Caco-2 (cell line): ENCODE data around the gene PAXIP1. TPM values are rescaled to one million over a fixed set of nuclear protein-coding genes. Genes with fewer than 3 reads are reported as not detected.

Experiments
- BruUV-seq: library from RNA; stranded (reverse); fragments of 400-500 nt; replicated peaks from 2 replicates; lab custom pipeline; 2021; lab: Mats Ljungman, UMichigan
- CTCF ChIA-PET: fragments of 300-600 bp; sonication (Branson Sonifier 250); formaldehyde crosslinking; loops from one replicate; lab custom pipeline; 2022; ENCODE audit warnings: antibody characterized with exemption; lab: Charles Lee
- POLR2A ChIA-PET: fragments of 300-600 bp; sonication (Branson Sonifier 250); formaldehyde crosslinking; loops from one replicate; lab custom pipeline; 2022; ENCODE audit warnings: antibody characterized with exemption; lab: Charles Lee
- DNase-seq, 2 experiments: peaks; one replicate each; pipeline versions ENCODE4 v3.0.0 to v3.0.0-alpha.2; 2020 to 2022
- H3K27me3 ChIP-seq: replicated peaks from 2 replicates; pipeline ENCODE4 v1.6.0; 2011; ENCODE audit warnings: low read length; ENCODE audit not compliant: control insufficient read depth, insufficient read depth
- H3K36me3 ChIP-seq: 2 replicates; pipeline ENCODE4 v1.5.1; 2011; ENCODE audit warnings: low read length; ENCODE audit not compliant: control insufficient read depth, insufficient read depth
- H3K4me1 ChIP-seq: fragments of 250-450 bp; sonication (Bioruptor Pico); 2 replicates; pipeline ENCODE4 v1.5.1; 2020; ENCODE audit warnings: mild to moderate bottlenecking
- H3K4me3 ChIP-seq: 2 replicates; pipeline ENCODE4 v1.5.1; 2011; ENCODE audit warnings: low read depth, mild to moderate bottlenecking, control low read depth, low read length
- H3K9me3 ChIP-seq: fragments of 250-450 bp; sonication (Bioruptor Pico); 2 replicates; pipeline ENCODE4 v1.5.1; 2020; ENCODE audit warnings: mild to moderate bottlenecking, moderate library complexity
- H3K27ac Mint-ChIP-seq: one replicate; pipeline ENCODE4 v1.8.0; 2022; ENCODE audit warnings: mixed read lengths; ENCODE audit not compliant: unreplicated experiment
- H3K27me3 Mint-ChIP-seq: one replicate; pipeline ENCODE4 v1.8.0; 2022; ENCODE audit warnings: mixed read lengths; ENCODE audit not compliant: insufficient read depth, unreplicated experiment
- H3K36me3 Mint-ChIP-seq: one replicate; pipeline ENCODE4 v1.8.0; 2022; ENCODE audit warnings: mild to moderate bottlenecking, mixed read lengths; ENCODE audit not compliant: insufficient read depth, unreplicated experiment
- H3K4me1 Mint-ChIP-seq: one replicate; pipeline ENCODE4 v1.8.0; 2022; ENCODE audit warnings: low read depth, mixed read lengths; ENCODE audit not compliant: unreplicated experiment
- H3K4me3 Mint-ChIP-seq: one replicate; pipeline ENCODE4 v1.8.0; 2022; ENCODE audit warnings: mild to moderate bottlenecking, moderate library complexity, mixed read lengths; ENCODE audit not compliant: unreplicated experiment
- H3K9me3 Mint-ChIP-seq: one replicate; pipeline ENCODE4 v1.8.0; 2022; ENCODE audit warnings: mixed read lengths; ENCODE audit not compliant: unreplicated experiment
- CTCF ChIP-seq, 2 experiments: fragments of 200-600 bp in 1 of 2; IDR thresholded peaks; 1 replicate in 1 of 2; 2 replicates in 1 of 2; pipeline versions ENCODE4 v1.5.1 to v1.8.0; 2011 to 2022; ENCODE audit warnings: antibody characterized with exemption in 1 of 2, control low read depth in 1 of 2, inconsistent platforms in 1 of 2, low read depth in 1 of 2, low read length in 1 of 2, mild to moderate bottlenecking in 1 of 2, moderate library complexity in 1 of 2; ENCODE audit not compliant: insufficient read depth in 1 of 2, severe bottlenecking in 1 of 2, unreplicated experiment in 1 of 2
- intact Hi-C: fragments of 100-400 bp; cut with micrococcal nuclease; formaldehyde crosslinking; loops from one replicate; pipeline ENCODE4 v1.10.0; 2022; ENCODE audit not compliant: unreplicated experiment
- total RNA-seq: library from RNA; stranded (reverse); gene quantifications from 2 replicates; pipeline ENCODE4 v1.2.3, GENCODE V29; 2022

The PAXIP1 gene
- total RNA-seq, 1 experiment from 2014 or later, result 31.5 TPM

- H3K9me3 Mint-ChIP-seq, result no peaks in the 10 kb centered on the region
- Histone ChIP-seq H3K27me3 (no peaks in the 10 kb centered on the region), H3K4me1 (no peaks in the 10 kb centered on the region), H3K4me3 (no peak overlapping the region), H3K9me3 (peaks cover 3% of the 10 kb centered on the region; the same call in 1 of the 2 replicates), H3K36me3 (no peaks in the 10 kb centered on the region)
- H3K27me3 Mint-ChIP-seq, result no peaks in the 10 kb centered on the region
- no peak overlapping the region for H3K27ac Mint-ChIP-seq
- peaks cover 6% of the 10 kb centered on the region for H3K36me3 Mint-ChIP-seq
- intact Hi-C loops, result no loop called here
- no peak for DNase-seq
- H3K4me1 Mint-ChIP-seq, result no peaks in the 10 kb centered on the region
- TF ChIP-seq CTCF (IDR thresholded peaks at IDR 0.05; ENCODE audit: insufficient read depth in 1 of 2, low read depth in 1 of 2, low read length in 1 of 2, severe bottlenecking in 1 of 2, unreplicated experiment in 1 of 2), result no peak
- ChIA-PET CTCF (no interaction called here), POLR2A (no interaction called here)
- H3K4me3 Mint-ChIP-seq, result no peak overlapping the region
- BruUV-seq, result no TSS peak
Observed at GRCh38 chr7:154903083-154903731, 99.7 kb downstream of the PAXIP1 start.

- Mint-ChIP-seq H3K27ac (no peak overlapping the region), H3K9me3 (no peaks in the 10 kb centered on the region), H3K4me1 (no peaks in the 10 kb centered on the region), H3K4me3 (no peak overlapping the region), H3K27me3 (no peaks in the 10 kb centered on the region), H3K36me3 (peaks cover 6% of the 10 kb centered on the region)
- POLR2A ChIA-PET, result no interaction called here
- no peaks in the 10 kb centered on the region for H3K27me3 ChIP-seq
- no TSS peak for BruUV-seq
- H3K4me3 ChIP-seq, result no peak overlapping the region
- no peak for TF ChIP-seq CTCF (IDR thresholded peaks at IDR 0.05; ENCODE audit: insufficient read depth in 1 of 2, low read depth in 1 of 2, low read length in 1 of 2, severe bottlenecking in 1 of 2, unreplicated experiment in 1 of 2)
- no peaks in the 10 kb centered on the region for H3K36me3 ChIP-seq
- peaks cover 3% of the 10 kb centered on the region; the same call in 1 of the 2 replicates for H3K9me3 ChIP-seq
- no peak for DNase-seq
- intact Hi-C loops, result no loop called here
- CTCF ChIA-PET, result no interaction called here
- H3K4me1 ChIP-seq, result no peaks in the 10 kb centered on the region
Observed at GRCh38 chr7:154902600-154903082, 100.3 kb downstream of the PAXIP1 start.

- intact Hi-C loops, result no loop called here
- no peaks in the 10 kb centered on the region for H3K36me3 ChIP-seq
- no peak overlapping the region for H3K4me3 ChIP-seq
- TF ChIP-seq CTCF (IDR thresholded peaks at IDR 0.05; ENCODE audit: insufficient read depth in 1 of 2, low read depth in 1 of 2, low read length in 1 of 2, severe bottlenecking in 1 of 2, unreplicated experiment in 1 of 2), result no peak
- no peaks in the 10 kb centered on the region for H3K27me3 Mint-ChIP-seq
- H3K4me3 Mint-ChIP-seq, result no peak overlapping the region
- no peaks in the 10 kb centered on the region for H3K9me3 Mint-ChIP-seq
- H3K36me3 Mint-ChIP-seq, result peaks cover 6% of the 10 kb centered on the region
- no peaks in the 10 kb centered on the region for H3K27me3 ChIP-seq
- no TSS peak for BruUV-seq
- ChIA-PET CTCF (no interaction called here), POLR2A (no interaction called here)
- no peak for DNase-seq
- H3K4me1 Mint-ChIP-seq, result no peaks in the 10 kb centered on the region
- H3K9me3 ChIP-seq, result no peaks in the 10 kb centered on the region; the same call in 1 of the 2 replicates
- H3K4me1 ChIP-seq, result no peaks in the 10 kb centered on the region
- no peak overlapping the region for H3K27ac Mint-ChIP-seq
Observed at GRCh38 chr7:154899862-154900261, 103.1 kb downstream of the PAXIP1 start.
